Astrocyte (in vitro differentiated cells and primary cell): ENCODE results near the gene TMOD4. TPM values are rescaled to one million over a fixed set of nuclear protein-coding genes. Genes with fewer than 3 reads are reported as not detected.

Experiments
- DNase-seq: peaks from one replicate; pipeline ENCODE4 v3.0.0-alpha.2; 2010; ENCODE audit warnings: low read depth
- FAIRE-seq: peaks from 2 replicates; lab custom pipeline; 2011; peaks lifted over from hg19 to GRCh38; lab: Jason Lieb, UNC
- H2AFZ ChIP-seq: 2 replicates; pipeline ENCODE4 v1.6.0; 2012; ENCODE audit warnings: low read depth, low read length, inconsistent platforms
- H3K27ac ChIP-seq: 2 replicates; pipeline ENCODE4 v1.5.1; 2011; ENCODE audit warnings: low read depth, low read length, inconsistent platforms
- H3K27me3 ChIP-seq: 2 replicates; pipeline ENCODE4 v1.6.0; 2011; ENCODE audit warnings: low read length, inconsistent platforms; ENCODE audit not compliant: insufficient read depth
- H3K36me3 ChIP-seq: 2 replicates; pipeline ENCODE4 v1.5.1; 2011; ENCODE audit warnings: low read length, inconsistent platforms; ENCODE audit not compliant: insufficient read depth
- H3K4me1 ChIP-seq: 2 replicates; pipeline ENCODE4 v1.5.1; 2011; ENCODE audit warnings: low read length, inconsistent platforms; ENCODE audit not compliant: insufficient read depth
- H3K4me2 ChIP-seq: 2 replicates; pipeline ENCODE4 v1.6.0; 2012; ENCODE audit warnings: low read length, inconsistent platforms
- H3K4me3 ChIP-seq: 2 replicates; pipeline ENCODE4 v1.5.1; 2011; ENCODE audit warnings: low read depth, mild to moderate bottlenecking, low read length, inconsistent platforms; ENCODE audit not compliant: insufficient read depth
- H3K79me2 ChIP-seq: 2 replicates; pipeline ENCODE4 v1.6.0; 2012; ENCODE audit warnings: mild to moderate bottlenecking, low read length, inconsistent platforms; ENCODE audit not compliant: insufficient read depth
- H3K9ac ChIP-seq: 2 replicates; pipeline ENCODE4 v1.6.0; 2012; ENCODE audit warnings: mild to moderate bottlenecking, low read length, inconsistent platforms
- H3K9me3 ChIP-seq: 2 replicates; pipeline ENCODE4 v1.5.1; 2012; ENCODE audit warnings: low read depth, mild to moderate bottlenecking, low read length, inconsistent platforms; ENCODE audit not compliant: insufficient read depth
- H4K20me1 ChIP-seq: 2 replicates; pipeline ENCODE4 v1.6.0; 2012; ENCODE audit warnings: low read length, inconsistent platforms; ENCODE audit not compliant: insufficient read depth
- H3K27ac Mint-ChIP-seq: one replicate; pipeline ENCODE4 v1.8.0; 2021; ENCODE audit warnings: mild to moderate bottlenecking, mixed read lengths; ENCODE audit not compliant: unreplicated experiment
- H3K27me3 Mint-ChIP-seq: one replicate; pipeline ENCODE4 v1.8.0; 2021; ENCODE audit warnings: low read depth, mixed read lengths; ENCODE audit not compliant: unreplicated experiment
- H3K36me3 Mint-ChIP-seq: one replicate; pipeline ENCODE4 v1.8.0; 2021; ENCODE audit warnings: low read depth, mixed read lengths; ENCODE audit not compliant: unreplicated experiment
- H3K4me1 Mint-ChIP-seq: one replicate; pipeline ENCODE4 v1.8.0; 2021; ENCODE audit warnings: low read depth, mixed read lengths; ENCODE audit not compliant: unreplicated experiment
- H3K4me3 Mint-ChIP-seq: one replicate; pipeline ENCODE4 v1.8.0; 2021; ENCODE audit warnings: mild to moderate bottlenecking, moderate library complexity, mixed read lengths; ENCODE audit not compliant: unreplicated experiment
- H3K9me3 Mint-ChIP-seq: one replicate; pipeline ENCODE4 v1.8.0; 2021; ENCODE audit warnings: mild to moderate bottlenecking, mixed read lengths; ENCODE audit not compliant: unreplicated experiment
- EZH2 ChIP-seq: IDR thresholded peaks from 2 replicates; pipeline ENCODE4 v1.6.1; 2012; ENCODE audit warnings: mild to moderate bottlenecking, low read length, inconsistent platforms; ENCODE audit not compliant: insufficient read depth
- total RNA-seq: library from RNA; stranded (reverse); gene quantifications from 2 replicates; pipeline ENCODE4 v1.2.1, GENCODE V29; 2021
- TF ChIP-seq, protein P1 (sequence below): IDR thresholded peaks from 2 replicates; pipeline ENCODE4 v1.5.1; 2011; ENCODE audit warnings: low read depth, mild to moderate bottlenecking, inconsistent platforms, low read length, moderate library complexity; ENCODE audit not compliant: insufficient read depth

The TMOD4 gene
- total RNA-seq, 1 donor from 2014 or later, result 1.4 TPM

DNA sequence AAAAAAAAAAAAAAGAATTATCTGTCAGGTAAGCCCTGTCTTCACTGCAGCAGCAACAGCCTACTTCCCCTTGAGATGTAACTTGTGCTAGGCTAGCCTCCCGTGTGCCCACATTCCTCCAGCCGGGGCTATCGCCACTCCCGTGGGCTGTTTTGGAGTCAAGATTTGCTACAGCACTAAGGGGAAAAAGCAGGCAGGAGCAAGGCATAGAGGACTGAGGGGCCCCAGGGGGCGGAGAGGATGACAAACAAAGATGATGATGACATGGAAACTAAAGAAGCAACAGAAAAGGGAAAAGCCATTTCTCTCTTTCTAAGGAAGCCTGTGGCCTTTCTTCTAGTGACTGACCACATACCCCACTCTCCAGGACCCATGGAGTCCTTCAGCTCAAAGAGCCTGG, 17.5 kb downstream of the TMOD4 start:
- H3K27me3 ChIP-seq, result no peaks in the 10 kb centered on the region
- no peak overlapping the region for H3K4me3 ChIP-seq
- no peak for DNase-seq
- no peaks in the 10 kb centered on the region for H3K4me1 ChIP-seq
- H3K36me3 Mint-ChIP-seq, result peaks cover 13% of the 10 kb centered on the region
- H3K79me2 ChIP-seq, result no peaks in the 10 kb centered on the region
- no peaks in the 10 kb centered on the region for H3K4me1 Mint-ChIP-seq
- H3K9me3 ChIP-seq, result no peaks in the 10 kb centered on the region
- TF ChIP-seq, protein P1, sequence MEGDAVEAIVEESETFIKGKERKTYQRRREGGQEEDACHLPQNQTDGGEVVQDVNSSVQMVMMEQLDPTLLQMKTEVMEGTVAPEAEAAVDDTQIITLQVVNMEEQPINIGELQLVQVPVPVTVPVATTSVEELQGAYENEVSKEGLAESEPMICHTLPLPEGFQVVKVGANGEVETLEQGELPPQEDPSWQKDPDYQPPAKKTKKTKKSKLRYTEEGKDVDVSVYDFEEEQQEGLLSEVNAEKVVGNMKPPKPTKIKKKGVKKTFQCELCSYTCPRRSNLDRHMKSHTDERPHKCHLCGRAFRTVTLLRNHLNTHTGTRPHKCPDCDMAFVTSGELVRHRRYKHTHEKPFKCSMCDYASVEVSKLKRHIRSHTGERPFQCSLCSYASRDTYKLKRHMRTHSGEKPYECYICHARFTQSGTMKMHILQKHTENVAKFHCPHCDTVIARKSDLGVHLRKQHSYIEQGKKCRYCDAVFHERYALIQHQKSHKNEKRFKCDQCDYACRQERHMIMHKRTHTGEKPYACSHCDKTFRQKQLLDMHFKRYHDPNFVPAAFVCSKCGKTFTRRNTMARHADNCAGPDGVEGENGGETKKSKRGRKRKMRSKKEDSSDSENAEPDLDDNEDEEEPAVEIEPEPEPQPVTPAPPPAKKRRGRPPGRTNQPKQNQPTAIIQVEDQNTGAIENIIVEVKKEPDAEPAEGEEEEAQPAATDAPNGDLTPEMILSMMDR, result no peak
- no peak for TF ChIP-seq EZH2
- H3K27ac ChIP-seq, result no peak overlapping the region
- H3K36me3 ChIP-seq, result peaks cover 12% of the 10 kb centered on the region
- H3K9me3 Mint-ChIP-seq, result no peaks in the 10 kb centered on the region
- H4K20me1 ChIP-seq, result peaks cover 4% of the 10 kb centered on the region
- no peak overlapping the region for H3K4me2 ChIP-seq
- FAIRE-seq, result no peak
- no peak overlapping the region for H2AFZ ChIP-seq
- H3K9ac ChIP-seq, result no peak overlapping the region
- H3K4me3 Mint-ChIP-seq, result no peak overlapping the region
- H3K27me3 Mint-ChIP-seq, result no peaks in the 10 kb centered on the region
- H3K27ac Mint-ChIP-seq, result no peak overlapping the region

DNA sequence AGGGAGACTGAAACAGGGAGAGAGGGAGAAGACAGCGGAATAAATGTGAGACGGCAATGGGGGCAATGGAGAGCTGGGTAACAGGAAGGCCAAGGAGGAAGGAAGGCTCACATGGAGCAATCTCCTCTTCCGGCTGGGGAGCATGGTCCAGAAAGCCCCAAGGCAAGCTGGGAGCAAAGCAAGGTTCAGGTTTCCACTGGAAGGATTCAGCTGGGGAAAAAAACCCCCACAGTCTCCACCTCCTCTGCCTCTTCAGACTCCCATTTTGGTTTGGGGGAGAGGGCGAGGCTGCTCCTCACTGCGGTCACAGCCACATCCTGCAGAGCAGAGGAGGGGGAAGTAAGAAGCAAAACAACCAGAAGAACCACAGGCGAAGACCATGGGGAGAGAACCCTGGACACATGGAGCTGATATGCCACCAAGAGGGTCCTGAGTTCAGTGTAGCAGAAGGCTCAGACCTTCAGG, 18.7 kb downstream of the TMOD4 start:
- H3K4me1 Mint-ChIP-seq, result no peaks in the 10 kb centered on the region

DNA sequence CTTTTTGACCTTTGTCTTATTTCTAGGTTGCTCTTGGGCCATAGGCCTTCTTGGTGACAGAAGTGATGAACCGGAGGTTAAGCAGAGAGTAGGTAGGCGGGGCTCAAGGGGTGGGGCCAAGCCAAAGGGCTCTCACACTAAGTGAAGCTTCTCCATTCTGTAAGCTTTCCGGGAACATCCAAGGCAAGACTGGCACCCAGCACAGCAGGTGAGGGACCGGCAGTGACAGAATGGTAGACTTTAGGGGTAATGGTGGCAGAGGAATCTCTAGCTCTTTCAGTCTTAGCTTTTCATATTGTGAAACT, 19.3 kb downstream of the TMOD4 start, which contains the start of gene TNFAIP8L2:
Gene TNFAIP8L2, plus strand, starts transcription at position 135 of the 305 bp plus-strand sequence. CDS start 2,049 bp downstream, outside the sequence.
- H3K4me1 Mint-ChIP-seq, result no peaks in the 10 kb centered on the region
- Histone ChIP-seq H3K36me3 (peaks cover 9% of the 10 kb centered on the region), H3K9ac (no peak within 1 kb of the TSS), H4K20me1 (peaks cover 4% of the 10 kb centered on the region), H3K27me3 (no peaks in the 10 kb centered on the region), H2AFZ (no peak within 1 kb of the TSS), H3K27ac (no peak within 1 kb of the TSS), H3K4me3 (no peak within 1 kb of the TSS), H3K9me3 (no peaks in the 10 kb centered on the region), H3K4me1 (no peaks in the 10 kb centered on the region), H3K4me2 (no peak within 1 kb of the TSS), H3K79me2 (no peaks in the 10 kb centered on the region)
- H3K9me3 Mint-ChIP-seq, result no peaks in the 10 kb centered on the region
- H3K36me3 Mint-ChIP-seq, result peaks cover 9% of the 10 kb centered on the region
- no peaks in the 10 kb centered on the region for H3K27me3 Mint-ChIP-seq
- TF ChIP-seq EZH2, result no peak
- TF ChIP-seq, protein P1, result no peak
- H3K27ac Mint-ChIP-seq, result no peak within 1 kb of the TSS
- FAIRE-seq (no peak), DNase-seq (no peak)
- H3K4me3 Mint-ChIP-seq, result no peak within 1 kb of the TSS

More for the DNA sequence above, 18.7 kb downstream of the TMOD4 start:
- H4K20me1 ChIP-seq, result peaks cover 4% of the 10 kb centered on the region
- peaks cover 12% of the 10 kb centered on the region for H3K36me3 ChIP-seq
- Mint-ChIP-seq H3K9me3 (no peaks in the 10 kb centered on the region), H3K4me3 (no peak overlapping the region), H3K36me3 (peaks cover 13% of the 10 kb centered on the region), H3K27ac (no peak overlapping the region), H3K27me3 (no peaks in the 10 kb centered on the region)
- no peak overlapping the region for H3K27ac ChIP-seq
- H3K4me1 ChIP-seq, result no peaks in the 10 kb centered on the region
- no peak overlapping the region for H2AFZ ChIP-seq
- FAIRE-seq, result no peak
- H3K4me3 ChIP-seq, result no peak overlapping the region
- H3K9me3 ChIP-seq, result no peaks in the 10 kb centered on the region
- no peaks in the 10 kb centered on the region for H3K27me3 ChIP-seq
- H3K9ac ChIP-seq, result no peak overlapping the region
- no peak overlapping the region for H3K4me2 ChIP-seq
- TF ChIP-seq, protein P1, result no peak
- TF ChIP-seq EZH2, result no peak
- no peak for DNase-seq
- H3K79me2 ChIP-seq, result no peaks in the 10 kb centered on the region
